ENCODE data around the gene BCLAF1.

DNA sequence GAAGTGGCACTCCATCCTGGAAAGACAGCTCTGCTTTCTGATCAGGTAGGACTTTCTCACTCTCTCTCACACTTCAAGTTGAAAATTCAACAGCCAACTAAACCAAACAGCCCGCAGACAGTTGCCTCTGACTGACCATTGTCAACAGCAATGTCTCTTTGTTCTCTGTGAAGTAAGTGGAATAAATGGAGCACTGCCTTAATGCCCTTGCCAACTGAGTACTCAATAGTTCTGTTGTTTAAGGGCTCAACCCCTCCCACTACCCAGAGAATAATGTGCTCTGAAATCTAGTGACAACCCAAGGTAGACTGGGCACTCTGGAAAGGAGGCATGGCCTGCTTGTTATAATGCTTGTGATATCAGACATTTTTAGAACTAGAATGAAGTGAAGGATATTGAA is 16.8 kb upstream of the BCLAF1 start:
- TF ChIP-seq, protein P1, sequence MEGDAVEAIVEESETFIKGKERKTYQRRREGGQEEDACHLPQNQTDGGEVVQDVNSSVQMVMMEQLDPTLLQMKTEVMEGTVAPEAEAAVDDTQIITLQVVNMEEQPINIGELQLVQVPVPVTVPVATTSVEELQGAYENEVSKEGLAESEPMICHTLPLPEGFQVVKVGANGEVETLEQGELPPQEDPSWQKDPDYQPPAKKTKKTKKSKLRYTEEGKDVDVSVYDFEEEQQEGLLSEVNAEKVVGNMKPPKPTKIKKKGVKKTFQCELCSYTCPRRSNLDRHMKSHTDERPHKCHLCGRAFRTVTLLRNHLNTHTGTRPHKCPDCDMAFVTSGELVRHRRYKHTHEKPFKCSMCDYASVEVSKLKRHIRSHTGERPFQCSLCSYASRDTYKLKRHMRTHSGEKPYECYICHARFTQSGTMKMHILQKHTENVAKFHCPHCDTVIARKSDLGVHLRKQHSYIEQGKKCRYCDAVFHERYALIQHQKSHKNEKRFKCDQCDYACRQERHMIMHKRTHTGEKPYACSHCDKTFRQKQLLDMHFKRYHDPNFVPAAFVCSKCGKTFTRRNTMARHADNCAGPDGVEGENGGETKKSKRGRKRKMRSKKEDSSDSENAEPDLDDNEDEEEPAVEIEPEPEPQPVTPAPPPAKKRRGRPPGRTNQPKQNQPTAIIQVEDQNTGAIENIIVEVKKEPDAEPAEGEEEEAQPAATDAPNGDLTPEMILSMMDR (IDR thresholded peaks at IDR 0.05; ENCODE audit: borderline replicate concordance, extremely low read depth, low read length, poor library complexity, severe bottlenecking), result no peak
- no peak for TF ChIP-seq EZH2 (IDR thresholded peaks at IDR 0.05; ENCODE audit: borderline replicate concordance, low read depth, low read length, severe bottlenecking)

Data from DND-41 (cell line).